ENCODE results near the gene CPSF7.

Gene CPSF7

DNA sequence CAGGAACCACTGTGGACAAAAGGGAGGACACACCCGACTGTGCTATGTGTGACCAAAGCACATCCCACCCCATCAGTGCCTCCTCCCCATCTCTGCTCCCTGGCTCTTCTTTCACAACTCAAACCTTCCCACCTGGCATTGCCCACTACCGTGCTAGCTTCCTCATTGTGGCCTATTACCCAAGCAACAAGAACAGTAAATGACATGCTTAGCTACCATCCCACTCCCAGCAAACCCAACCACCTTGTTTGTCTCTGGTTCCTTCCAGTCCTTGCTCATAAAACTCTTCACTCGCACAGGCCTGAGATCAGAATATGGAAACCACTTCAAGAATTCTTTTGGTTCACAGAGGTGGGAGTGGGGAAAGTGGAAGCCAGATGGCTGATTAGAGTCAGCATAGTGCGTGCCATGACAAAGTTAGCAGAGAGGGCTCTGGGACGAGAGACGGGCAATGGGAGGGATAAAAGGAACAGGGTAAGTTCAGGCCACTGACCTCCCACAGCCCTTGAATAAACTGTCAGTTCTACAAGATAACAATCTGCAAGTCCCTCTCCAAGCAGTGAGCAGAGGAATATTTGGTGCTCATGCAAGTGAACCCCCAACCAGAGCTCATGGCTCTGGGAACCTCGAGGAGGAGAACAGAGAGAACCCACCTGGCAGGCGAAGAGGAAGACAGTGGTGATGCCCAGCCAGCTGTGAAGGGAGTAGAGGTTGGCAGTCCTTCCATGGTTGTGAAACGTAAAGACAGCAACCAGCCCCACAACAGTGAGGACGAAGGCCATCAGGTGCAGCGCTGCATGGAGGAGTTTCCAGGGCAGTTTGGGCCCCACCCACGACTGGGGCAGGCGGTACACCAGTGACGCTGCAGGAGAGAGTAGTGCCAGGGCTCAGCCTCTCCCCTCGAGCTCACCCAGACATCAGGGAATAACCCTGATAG, 76.4 kb downstream of the CPSF7 start:
- DNase-seq (ENCODE audit: low spot score), result no peak
